ENCODE measurements around the gene FOXD2.
"Not testable (repeated sequence)": the region's sequence is repeated elsewhere in the genome, so short reads cannot be mapped to it uniquely, and the experiment has no call there.

FOXD2 gene

GRCh38 chr1:47440599-47441081 is 2.8 kb downstream of the FOXD2 start:
- DNase-seq: no peak

DNA sequence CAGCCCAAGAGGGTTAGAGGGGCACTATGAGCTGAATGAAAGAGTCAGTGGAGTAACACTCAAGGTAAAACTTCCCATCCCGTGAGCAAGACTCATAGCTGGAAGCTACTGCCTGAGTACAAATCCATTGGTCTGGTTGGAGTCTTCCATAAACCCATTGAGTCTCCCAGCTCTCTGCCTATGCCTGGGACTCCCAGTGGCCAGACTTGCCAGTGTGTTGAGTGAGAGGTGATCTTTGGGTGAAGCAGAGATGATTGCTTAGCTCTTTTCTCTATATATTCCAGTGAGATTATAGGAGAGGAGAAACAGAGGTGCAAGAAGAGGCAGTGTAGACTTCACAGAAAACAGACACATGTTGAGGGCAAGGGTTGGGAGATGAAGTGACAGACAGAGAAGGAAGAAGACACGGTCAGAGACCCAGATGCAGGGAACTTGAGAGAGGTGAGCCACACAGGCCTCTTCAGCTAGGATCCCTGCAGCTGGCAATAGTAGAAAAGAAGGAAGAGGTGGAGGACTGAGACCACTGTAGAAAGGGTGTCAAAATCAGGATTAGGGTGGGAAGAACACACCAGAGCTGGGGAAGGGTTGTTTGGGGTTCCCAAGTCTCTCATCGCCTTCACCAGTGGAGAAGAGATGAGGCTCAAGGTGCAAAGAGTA is 3.7 kb downstream of the FOXD2 start:
- no peak for DNase-seq

DNA sequence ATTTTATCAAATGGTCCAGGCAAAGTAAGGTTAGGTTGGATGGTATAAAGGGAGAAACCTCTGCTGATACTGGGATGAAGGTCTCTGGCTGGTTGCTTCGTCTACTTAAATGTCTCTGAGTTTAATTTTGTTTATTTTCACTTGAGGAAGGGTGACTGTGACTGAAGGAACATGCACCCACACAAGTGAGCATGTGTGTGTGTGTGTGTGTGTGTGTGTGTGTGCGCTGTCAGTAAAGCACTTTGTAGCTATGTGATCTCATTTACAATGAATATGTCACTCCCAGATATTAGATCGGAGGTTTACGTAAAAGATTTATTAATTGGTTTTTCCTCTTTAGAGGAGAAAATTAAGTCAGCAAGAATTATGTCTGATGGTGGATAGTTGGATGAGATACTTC is 4.4 kb downstream of the FOXD2 start:
- no peak for DNase-seq

GRCh38 chr1:47442842-47443529 is 5.1 kb downstream of the FOXD2 start:
- no peak for DNase-seq

DNA sequence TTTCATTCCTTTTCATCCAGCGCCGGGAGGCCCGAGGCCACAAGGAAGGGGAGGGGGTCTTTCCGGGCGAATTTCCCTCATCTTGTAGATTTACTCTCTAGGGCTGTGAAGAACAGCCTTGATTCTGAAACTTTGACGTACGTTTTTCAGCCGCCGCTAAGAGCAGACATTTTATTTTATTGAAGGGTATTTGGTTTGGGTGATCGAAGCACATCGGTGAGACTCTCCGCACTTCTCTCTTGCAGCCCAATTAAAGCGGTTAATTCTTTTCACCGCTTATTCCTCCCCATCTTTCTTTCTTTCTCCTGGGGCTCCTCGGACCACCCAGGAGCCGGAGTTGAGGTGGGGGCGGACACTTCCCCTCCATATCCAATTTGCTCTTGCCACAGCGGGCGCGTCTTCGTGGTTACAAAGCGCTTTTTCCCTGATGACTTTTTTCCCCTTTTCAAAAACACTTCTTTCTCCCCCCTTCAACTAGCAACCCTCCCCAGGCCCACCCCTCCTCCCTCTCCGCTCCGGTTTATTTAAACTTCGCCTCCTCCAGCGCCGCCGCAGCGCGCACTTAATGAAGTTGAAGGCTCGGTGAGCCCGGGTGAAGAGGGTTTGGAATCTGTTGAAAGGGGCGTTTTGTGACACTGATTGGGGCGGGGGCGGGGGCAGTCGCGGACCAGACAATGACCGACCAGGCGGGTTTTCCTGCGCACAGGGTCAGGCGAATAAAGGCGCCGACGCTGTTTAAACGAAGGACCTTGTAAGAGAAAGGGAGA is 5.9 kb downstream of the FOXD2 start:
- DNase-seq: no peak

GRCh38 chr1:47444297-47444561 is 6.4 kb downstream of the FOXD2 start:
- DNase-seq: no peak

DNA sequence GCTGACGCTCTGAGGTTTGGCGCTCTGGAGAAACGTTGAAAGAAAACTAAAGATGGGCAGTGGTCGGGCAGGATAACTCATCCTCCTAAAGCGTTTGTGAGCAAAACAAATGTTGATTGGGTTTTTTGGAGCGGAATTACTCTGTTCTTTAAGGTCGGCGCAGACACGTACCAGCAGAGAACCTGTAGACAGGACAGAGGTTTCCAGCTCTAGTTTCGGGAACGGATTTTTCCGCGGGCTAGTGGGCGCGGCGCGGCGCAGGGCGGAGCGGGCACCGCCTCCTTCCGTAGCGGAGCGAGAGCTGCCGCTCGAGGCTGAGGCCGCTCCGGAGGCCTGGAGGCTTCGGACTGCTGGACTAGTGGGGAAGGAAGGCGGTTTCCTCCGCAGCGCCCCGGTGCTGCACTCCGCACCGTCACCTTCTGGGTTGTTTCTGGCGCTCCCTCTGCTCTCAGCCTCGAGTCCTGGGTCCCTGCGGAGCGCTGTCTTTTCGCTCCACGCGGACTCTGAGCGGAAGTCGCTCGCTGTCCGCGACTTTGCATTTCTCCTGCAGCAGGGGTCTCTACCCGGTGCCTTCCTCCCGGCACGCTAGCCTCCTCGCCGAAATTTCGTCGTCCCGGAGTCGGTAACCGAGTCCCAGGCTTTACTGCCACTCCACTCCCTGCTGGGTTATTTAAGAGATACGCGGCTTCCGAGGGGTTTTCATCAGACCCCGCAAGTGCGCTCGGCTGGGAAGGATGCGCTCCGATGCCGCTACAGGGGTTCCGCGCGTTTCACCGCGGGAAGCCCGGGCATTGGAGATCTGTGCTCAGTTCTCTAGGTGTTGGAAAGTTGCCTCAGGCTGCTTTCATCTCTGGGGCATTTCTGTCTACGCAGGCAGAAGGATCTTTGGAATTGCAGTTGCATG is 7.0 kb downstream of the FOXD2 start:
- DNase-seq: peak; percentile 9

- no peak for DNase-seq
Measured at GRCh38 chr1:47445823-47446550, 8.1 kb downstream of the FOXD2 start.

DNA sequence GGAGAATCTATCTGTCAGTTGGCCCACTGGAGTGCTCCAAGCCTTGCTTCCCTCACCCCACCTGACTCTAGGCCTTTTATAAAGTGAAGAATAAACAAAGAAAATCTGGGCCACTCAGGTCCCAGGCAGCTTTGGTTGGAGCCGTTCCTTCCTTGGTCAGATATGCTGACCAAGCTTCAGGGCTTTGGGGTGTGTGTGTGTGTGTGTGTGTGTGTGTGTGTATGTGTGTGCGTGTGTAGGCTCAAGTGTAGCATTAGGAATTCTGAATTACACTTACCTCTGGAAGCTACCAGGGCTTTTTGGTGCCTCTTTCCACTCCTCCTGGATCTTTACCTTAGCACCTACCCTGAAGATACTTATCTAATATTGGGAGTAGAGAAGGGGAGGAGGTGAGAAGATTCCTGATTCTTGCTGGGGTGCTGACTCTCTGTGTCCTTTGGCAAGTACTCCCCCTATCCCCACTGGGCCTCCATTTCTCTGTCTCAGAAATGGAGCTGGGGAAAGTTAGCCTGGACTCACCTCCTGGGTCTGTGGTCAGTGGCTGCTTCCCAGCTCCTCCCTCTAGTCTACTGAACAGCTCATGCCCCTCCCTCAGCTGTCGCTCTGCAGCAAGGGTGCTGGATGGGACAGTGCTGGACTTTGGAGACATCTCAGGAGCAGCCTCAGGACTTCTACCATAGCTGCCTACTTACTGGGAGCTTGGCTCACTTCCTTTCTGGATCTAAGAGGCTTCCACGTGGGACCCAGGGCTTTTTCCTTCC is 10.8 kb downstream of the FOXD2 start:
- no peak for DNase-seq

GRCh38 chr1:47449822-47450552 is 12.1 kb downstream of the FOXD2 start:
- DNase-seq: no peak

DNA sequence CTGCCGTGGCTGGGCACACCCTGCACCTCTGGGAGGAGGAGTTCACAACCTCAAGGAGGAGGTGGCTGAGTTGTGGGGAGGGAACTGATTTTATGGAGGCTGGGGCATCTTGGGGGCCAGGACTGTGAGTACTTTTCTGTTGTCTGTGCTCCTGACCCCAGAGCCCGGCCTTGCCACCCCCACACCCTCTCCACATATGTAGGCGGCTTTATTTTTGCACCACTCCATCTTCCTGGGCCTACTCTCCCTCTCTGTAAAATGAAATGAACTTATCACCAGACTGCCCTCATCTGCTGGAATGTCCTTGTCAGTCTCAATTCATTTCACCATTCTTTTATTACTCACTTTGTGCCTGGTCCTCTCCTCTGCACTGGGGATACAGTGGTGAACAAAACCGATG is 12.8 kb downstream of the FOXD2 start:
- no peak for DNase-seq

- no peak for DNase-seq
Measured at GRCh38 chr1:47452426-47452825, 14.6 kb downstream of the FOXD2 start.

DNA sequence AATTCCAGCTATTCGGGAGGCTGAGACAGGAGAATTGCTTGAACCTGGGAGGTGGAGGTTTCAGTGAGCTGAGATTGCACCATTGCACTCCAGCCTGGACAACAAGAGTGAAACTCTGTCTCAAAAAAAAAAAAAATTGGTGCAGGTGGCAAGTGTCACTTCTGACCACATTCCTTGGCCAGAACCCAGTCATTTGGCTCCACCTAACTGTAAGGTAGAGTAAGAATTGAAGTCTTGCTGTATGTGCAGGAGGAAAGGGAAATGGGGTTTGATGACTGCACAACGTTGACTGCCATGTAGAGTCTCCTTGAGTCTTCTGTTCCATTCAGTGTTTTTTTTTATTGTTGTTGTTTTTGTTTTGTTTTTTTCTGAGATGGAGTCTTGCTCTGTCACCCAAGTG is 16.1 kb downstream of the FOXD2 start:
- DNase-seq: not testable (repeated sequence)

GRCh38 chr1:47456250-47456649 is 18.4 kb downstream of the FOXD2 start:
- no peak for DNase-seq

- DNase-seq: not testable (repeated sequence)
Measured at GRCh38 chr1:47457547-47457946, 19.7 kb downstream of the FOXD2 start.

GRCh38 chr1:47459253-47459788 is 21.5 kb downstream of the FOXD2 start:
- DNase-seq: no peak

- DNase-seq: no peak
Measured at GRCh38 chr1:47460040-47460439, 22.2 kb downstream of the FOXD2 start.

- DNase-seq: no peak
Measured at GRCh38 chr1:47460456-47460855, 22.6 kb downstream of the FOXD2 start.

GRCh38 chr1:47465605-47466004 is 27.8 kb downstream of the FOXD2 start:
- DNase-seq: no peak

DNA sequence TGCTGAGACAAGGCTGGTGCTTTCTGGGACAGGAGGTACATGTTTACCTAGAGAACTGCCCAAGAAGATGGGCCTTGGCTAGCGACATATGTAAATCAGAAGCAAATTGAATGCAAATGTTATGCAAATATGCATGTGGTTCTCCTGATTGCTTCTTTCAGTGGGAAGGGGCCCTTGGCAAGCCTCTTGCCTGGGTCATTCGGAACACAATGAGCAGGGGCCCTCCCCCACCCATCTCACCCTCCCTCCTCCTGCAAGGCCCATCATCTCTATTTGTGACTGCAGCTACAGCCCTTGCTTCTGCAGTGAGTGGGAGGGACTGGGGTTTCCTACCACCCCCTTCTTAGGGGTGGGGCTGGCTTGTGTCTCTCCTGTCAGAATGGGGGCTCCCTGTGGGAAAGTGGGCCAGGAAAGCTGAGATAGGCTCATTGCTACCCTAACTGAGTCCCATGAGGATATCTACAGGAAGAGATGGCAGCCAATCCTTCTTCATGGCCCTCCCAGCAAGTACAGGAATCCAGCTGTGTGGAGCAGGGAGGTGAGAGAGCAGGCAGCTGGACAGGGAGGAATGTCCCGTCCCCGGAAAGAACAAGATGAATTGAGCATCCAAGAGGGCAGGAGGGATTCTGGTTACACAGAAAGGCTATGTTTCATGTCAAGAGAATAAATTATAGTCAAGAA is 31.0 kb downstream of the FOXD2 start:
- DNase-seq: no peak
